Kidney (tissue), 14 donors: ENCODE data around the gene TRDMT1. TPM values are rescaled to one million over a fixed set of nuclear protein-coding genes. Genes with fewer than 3 reads are reported as not detected.
A peak's percentile ranks its signal among the peaks of the same experiment; 100 is the strongest.

Source experiments
- DNase-seq, 5 donors: peaks; one replicate each; pipeline ENCODE4 v3.0.0-alpha.2; 2013 to 2020
- FAIRE-seq: peaks from 2 replicates; lab custom pipeline; 2012; peaks lifted over from hg19 to GRCh38; lab: Jason Lieb, UNC
- H3K27ac ChIP-seq, 2 donors: one replicate each; pipeline ENCODE4 v1.7.0; 2013; ENCODE audit warnings: low read depth in 2 of 2, low read length in 2 of 2, inconsistent platforms in 1 of 2
- H3K27me3 ChIP-seq: one replicate; pipeline ENCODE4 v1.7.1; 2013; ENCODE audit warnings: low read length, inconsistent platforms; ENCODE audit not compliant: control insufficient read depth, insufficient read depth
- H3K36me3 ChIP-seq, 3 donors: one replicate each; pipeline versions ENCODE4 v1.7.0 to v1.7.1; 2013; ENCODE audit warnings: low read length in 3 of 3, control low read depth in 1 of 3, inconsistent platforms in 1 of 3; ENCODE audit not compliant: insufficient read depth in 3 of 3, control insufficient read depth in 2 of 3
- H3K4me1 ChIP-seq, 3 donors: one replicate each; pipeline versions ENCODE4 v1.7.0 to v1.7.1; 2013; ENCODE audit warnings: low read length in 3 of 3, inconsistent platforms in 1 of 3, low read depth in 1 of 3; ENCODE audit not compliant: control insufficient read depth in 2 of 3, insufficient read depth in 2 of 3
- H3K4me3 ChIP-seq, 3 donors: one replicate each; pipeline versions ENCODE4 v1.7.0 to v1.8.1; 2013; ENCODE audit warnings: low read length in 3 of 3, control low read depth in 1 of 3, inconsistent platforms in 1 of 3
- H3K9ac ChIP-seq, 3 donors: one replicate each; pipeline versions ENCODE4 v1.7.0 to v1.7.1; 2013; ENCODE audit warnings: low read length in 3 of 3, control low read depth in 1 of 3, inconsistent platforms in 1 of 3
- H3K9me3 ChIP-seq, 3 donors: one replicate each; pipeline versions ENCODE4 v1.7.0 to v1.7.1; 2013; ENCODE audit warnings: low read length in 3 of 3, control low read depth in 1 of 3, inconsistent platforms in 1 of 3; ENCODE audit not compliant: control insufficient read depth in 2 of 3, insufficient read depth in 1 of 3
- intact Hi-C: fragments of 100-400 bp; cut with DNase I; formaldehyde crosslinking; loops from one replicate; pipeline ENCODE4 v1.11.1; 2022
- polyA plus RNA-seq: library from polyadenylated mRNA; stranded (reverse); fragments of 350-450 nt; fragmentation: Illumina TruSeq; extraction: RNeasy Lipid Tissue Mini Kit (QIAGEN cat#74804); gene quantifications from one replicate; pipeline ENCODE4 v1.2.3, GENCODE V29; 2014; ENCODE audit warnings: low read depth, low replicate concordance; ENCODE audit not compliant: insufficient read depth
- total RNA-seq: library from RNA; stranded (reverse); fragmentation: NEBNext Ultra II Directional; extraction: Animal tissue kit (Norgen Biotek cat#: 25700); gene quantifications from one replicate; pipeline ENCODE4 v1.2.1, GENCODE V29; 2021
- TF ChIP-seq, protein P1 (sequence below): IDR thresholded peaks from 3 replicates; pipeline ENCODE4 v1.5.1; 2012; ENCODE audit warnings: mild to moderate bottlenecking, moderate library complexity, borderline replicate concordance; ENCODE audit not compliant: insufficient read depth; ENCODE audit errors: extremely low read depth
- donor health status: control.
- donor health status: control.
- donor health status: control.
- donor health status: control.
- donor health status: control.
- donor health status: DM: yes; HTN: yes; CAD: no.
- donor health status: Normal renal cell carcinoma (clear cell type).

The TRDMT1 gene
- total and polyA plus RNA-seq, 2 donors from 2014 or later: 2.0 to 11.0 TPM

DNA sequence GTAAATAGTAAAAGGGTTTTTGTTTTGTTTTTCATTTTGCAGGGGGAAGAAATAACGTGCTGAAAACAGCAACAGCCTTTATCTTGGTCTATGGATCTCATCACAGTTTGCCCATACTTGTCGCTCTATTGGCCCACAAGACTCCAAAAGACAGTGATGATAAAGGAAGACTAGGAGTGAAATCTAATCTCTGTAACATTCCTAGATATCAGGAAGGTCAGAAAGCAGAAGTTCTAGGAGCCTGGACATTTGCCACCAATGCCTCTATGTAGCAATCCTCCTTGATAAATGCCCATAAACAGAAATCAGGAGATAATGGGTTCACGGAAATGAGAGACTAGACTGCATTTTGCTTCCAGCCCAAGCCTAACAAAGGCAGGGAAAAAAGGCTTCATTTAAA is 80.8 kb downstream of the TRDMT1 start:
- peaks cover 0 to 12% (median 2%) of the 10 kb centered on the region in 3 donors for H3K36me3 ChIP-seq

GRCh38 chr10:17119845-17120244 is 81.6 kb downstream of the TRDMT1 start:
- Histone ChIP-seq H3K9me3 (no peaks in the 10 kb centered on the region), H3K4me1 (peaks cover 0 to 4% (median 0%) of the 10 kb centered on the region in 3 donors), H3K9ac (no peak overlapping the region), H3K27ac (peak overlapping the region; percentile 5 to 49), H3K4me3 (peak overlapping the region in 1 of 3 donors; percentile 35), H3K36me3 (peaks cover 0 to 14% (median 2%) of the 10 kb centered on the region in 3 donors), H3K27me3 (no peaks in the 10 kb centered on the region)
- intact Hi-C loops: no loop called here
- FAIRE-seq (peak; percentile 75), DNase-seq (peak in 1 of 5 donors; percentile 37)
- TF ChIP-seq, protein P1, sequence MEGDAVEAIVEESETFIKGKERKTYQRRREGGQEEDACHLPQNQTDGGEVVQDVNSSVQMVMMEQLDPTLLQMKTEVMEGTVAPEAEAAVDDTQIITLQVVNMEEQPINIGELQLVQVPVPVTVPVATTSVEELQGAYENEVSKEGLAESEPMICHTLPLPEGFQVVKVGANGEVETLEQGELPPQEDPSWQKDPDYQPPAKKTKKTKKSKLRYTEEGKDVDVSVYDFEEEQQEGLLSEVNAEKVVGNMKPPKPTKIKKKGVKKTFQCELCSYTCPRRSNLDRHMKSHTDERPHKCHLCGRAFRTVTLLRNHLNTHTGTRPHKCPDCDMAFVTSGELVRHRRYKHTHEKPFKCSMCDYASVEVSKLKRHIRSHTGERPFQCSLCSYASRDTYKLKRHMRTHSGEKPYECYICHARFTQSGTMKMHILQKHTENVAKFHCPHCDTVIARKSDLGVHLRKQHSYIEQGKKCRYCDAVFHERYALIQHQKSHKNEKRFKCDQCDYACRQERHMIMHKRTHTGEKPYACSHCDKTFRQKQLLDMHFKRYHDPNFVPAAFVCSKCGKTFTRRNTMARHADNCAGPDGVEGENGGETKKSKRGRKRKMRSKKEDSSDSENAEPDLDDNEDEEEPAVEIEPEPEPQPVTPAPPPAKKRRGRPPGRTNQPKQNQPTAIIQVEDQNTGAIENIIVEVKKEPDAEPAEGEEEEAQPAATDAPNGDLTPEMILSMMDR: no peak

More for the DNA sequence above, 80.8 kb downstream of the TRDMT1 start:
- DNase-seq (no peak), FAIRE-seq (no peak)
- Histone ChIP-seq H3K27me3 (no peaks in the 10 kb centered on the region), H3K4me3 (no peak overlapping the region), H3K9me3 (no peaks in the 10 kb centered on the region), H3K9ac (no peak overlapping the region), H3K27ac (no peak overlapping the region), H3K4me1 (peaks cover 0 to 4% (median 0%) of the 10 kb centered on the region in 3 donors)
- TF ChIP-seq, protein P1: no peak
- intact Hi-C loops: no loop called here

GRCh38 chr10:17116193-17116592 is 85.3 kb downstream of the TRDMT1 start:
- peak overlapping the region; percentile 8 to 24 for H3K27ac ChIP-seq

More at GRCh38 chr10:17116193-17116592, 85.3 kb downstream of the TRDMT1 start:
- intact Hi-C loops: no loop called here
- no peak for DNase-seq
- FAIRE-seq: no peak
- TF ChIP-seq, protein P1: no peak
- Histone ChIP-seq H3K27me3 (no peaks in the 10 kb centered on the region), H3K36me3 (peaks cover 0 to 23% (median 0%) of the 10 kb centered on the region in 3 donors), H3K4me3 (no peak overlapping the region), H3K9me3 (no peaks in the 10 kb centered on the region), H3K9ac (no peak overlapping the region), H3K4me1 (peaks cover 0 to 4% (median 0%) of the 10 kb centered on the region in 3 donors)
